ENCODE measurements around the gene OLR1.

DNA sequence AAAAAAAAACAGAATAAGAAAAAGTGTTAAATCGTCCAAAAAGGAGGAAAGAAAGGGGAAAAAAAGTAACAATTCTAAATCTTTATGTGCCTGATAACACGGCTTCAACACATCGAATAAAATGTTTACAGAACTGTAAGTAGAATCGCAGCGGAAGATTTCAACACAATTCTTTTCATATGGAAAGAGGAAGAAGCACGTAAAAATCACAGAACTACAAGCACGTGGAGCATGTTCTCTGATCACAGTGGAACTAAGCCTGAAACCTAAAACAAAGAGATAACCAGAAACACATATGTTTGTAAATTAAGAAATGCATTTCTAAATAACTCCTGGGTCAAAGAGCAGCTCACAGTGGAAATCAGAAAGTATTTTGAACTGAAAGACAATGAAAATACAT lies 50.7 kb downstream of the OLR1 start:
- TF ChIP-seq POLR2A (IDR thresholded peaks at IDR 0.05) (no peak), CTCF (IDR thresholded peaks at IDR 0.05) (no peak)
